Testis (tissue), 3 donors: ENCODE results near the gene MST1R. TPM values are rescaled to one million over a fixed set of nuclear protein-coding genes. Genes with fewer than 3 reads are reported as not detected.
"Not testable (repeated sequence)": the region's sequence is repeated elsewhere in the genome, so short reads cannot be mapped to it uniquely, and the experiment has no call there.

ENCODE experiments used
- DNase-seq: peaks from one replicate; pipeline ENCODE4 v3.0.0-alpha.2; 2019
- H3K27ac ChIP-seq, 2 donors: fragments of 200-600 bp; sonication (generic); one replicate each; pipeline ENCODE4 v1.5.1; 2019
- H3K27me3 ChIP-seq: fragments of 200-600 bp; sonication (generic); one replicate; pipeline ENCODE4 v1.5.1; 2019
- H3K36me3 ChIP-seq: fragments of 200-600 bp; sonication (generic); one replicate; pipeline ENCODE4 v1.5.1; 2017; ENCODE audit warnings: low read depth; ENCODE audit errors: missing control alignments
- H3K4me1 ChIP-seq: fragments of 200-600 bp; sonication (generic); one replicate; pipeline ENCODE4 v1.5.1; 2019
- H3K4me3 ChIP-seq, 2 donors: fragments of 200-600 bp; sonication (generic); one replicate each; pipeline ENCODE4 v1.5.1; 2017 to 2019
- H3K9me3 ChIP-seq: fragments of 200-600 bp; sonication (generic); one replicate; pipeline ENCODE4 v1.5.1; 2017
- POLR2A ChIP-seq: fragments of 450-650 bp; IDR thresholded peaks from one replicate; pipeline ENCODE4 v1.6.1; 2017; ENCODE audit warnings: antibody characterized with exemption, mild to moderate bottlenecking, moderate library complexity
- WGBS, 2 donors: methylation state at CpG; one replicate each; pipeline ENCODE4 v1.1.5; 2018; 5-methylcytosine and 5-hydroxymethylcytosine counted together
- intact Hi-C: fragments of 100-400 bp; cut with DNase I; formaldehyde crosslinking; loops from one replicate; pipeline ENCODE4 v1.15.1; 2023; ENCODE audit warnings: low total_unique reads
- polyA plus RNA-seq: library from polyadenylated mRNA; stranded (reverse); fragments of 350-450 nt; fragmentation: Illumina TruSeq; extraction: RNeasy Lipid Tissue Mini Kit (QIAGEN cat#74804); gene quantifications from one replicate; pipeline ENCODE4 v1.2.3, GENCODE V29; 2014; ENCODE audit warnings: low read depth, low replicate concordance; ENCODE audit not compliant: insufficient read depth
- total RNA-seq, 2 donors: library from RNA; depleted of rRNA; stranded (reverse); fragments of >200 nt; gene quantifications; one replicate each; pipeline ENCODE4 v1.2.3, GENCODE V29; 2016
- TF ChIP-seq, protein P1 (sequence below), 3 experiments: fragments of 450-650 bp in 2 of 3; fragments of 200-600 bp in 1 of 3; sonication (generic) in 1 of 3; IDR thresholded peaks; one replicate each; pipeline ENCODE4 v1.5.1; 2016 to 2019; ENCODE audit warnings: antibody characterized with exemption in 3 of 3, mild to moderate bottlenecking in 2 of 3, moderate library complexity in 1 of 3

MST1R gene
- total and polyA plus RNA-seq, 3 donors from 2014 or later: 7.6 to 15.9 (median 11.2) TPM

DNA sequence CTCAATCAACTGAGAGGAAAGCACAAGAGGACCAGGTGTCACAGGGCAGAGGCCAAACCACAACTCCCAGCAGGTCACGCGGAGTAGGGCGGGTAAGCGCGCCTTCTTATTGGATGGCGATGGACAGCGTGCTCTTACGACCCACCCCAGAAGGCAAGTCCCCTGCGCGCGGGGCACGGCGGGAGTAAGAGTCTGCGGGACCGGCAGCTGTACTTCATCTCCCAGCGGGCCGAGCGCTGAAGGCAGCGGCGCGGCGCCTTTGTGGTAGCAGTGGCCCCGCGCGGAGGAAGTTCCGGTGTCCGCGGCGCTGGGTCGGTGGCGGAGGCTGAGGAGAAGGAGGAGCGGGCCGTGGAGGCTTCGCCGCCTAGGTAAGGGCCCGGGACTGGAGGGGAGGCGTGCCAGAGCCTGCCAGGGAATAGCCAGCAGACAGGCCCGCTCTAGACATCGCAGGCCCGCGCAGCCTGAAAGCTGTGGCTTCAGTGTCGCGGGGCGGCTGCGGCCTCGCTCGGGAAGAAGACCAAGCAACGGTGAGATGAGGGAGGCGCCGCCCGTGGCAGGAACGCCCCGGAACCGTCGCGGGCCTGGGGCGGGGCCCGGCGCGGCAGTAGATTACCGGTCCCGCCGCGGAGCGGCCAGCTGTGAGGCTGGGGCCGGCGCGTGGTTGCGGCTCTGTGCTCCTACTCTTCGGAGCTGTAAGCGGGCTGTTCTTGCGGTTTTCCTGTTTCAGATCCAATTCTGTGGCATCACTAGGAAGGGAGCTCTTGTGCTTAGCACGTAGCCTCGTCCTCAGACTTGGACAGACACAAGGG, 36.4 kb upstream of the MST1R start, which contains the start of gene RBM6:
Gene RBM6, plus strand, starts transcription at position 293 of the 809 bp plus-strand sequence. CDS start 22,492 bp downstream, outside the sequence.
- H3K4me3 ChIP-seq: peak within 1 kb of the TSS; percentile 72 to 79
- intact Hi-C loops: no loop called here
- WGBS, 2 donors: 0% methylated on average over 1 to 70 of the region's 74 CpGs
- no peaks in the 10 kb centered on the region for H3K36me3 ChIP-seq
- TF ChIP-seq POLR2A: peak; percentile 48
- TF ChIP-seq, protein P1, sequence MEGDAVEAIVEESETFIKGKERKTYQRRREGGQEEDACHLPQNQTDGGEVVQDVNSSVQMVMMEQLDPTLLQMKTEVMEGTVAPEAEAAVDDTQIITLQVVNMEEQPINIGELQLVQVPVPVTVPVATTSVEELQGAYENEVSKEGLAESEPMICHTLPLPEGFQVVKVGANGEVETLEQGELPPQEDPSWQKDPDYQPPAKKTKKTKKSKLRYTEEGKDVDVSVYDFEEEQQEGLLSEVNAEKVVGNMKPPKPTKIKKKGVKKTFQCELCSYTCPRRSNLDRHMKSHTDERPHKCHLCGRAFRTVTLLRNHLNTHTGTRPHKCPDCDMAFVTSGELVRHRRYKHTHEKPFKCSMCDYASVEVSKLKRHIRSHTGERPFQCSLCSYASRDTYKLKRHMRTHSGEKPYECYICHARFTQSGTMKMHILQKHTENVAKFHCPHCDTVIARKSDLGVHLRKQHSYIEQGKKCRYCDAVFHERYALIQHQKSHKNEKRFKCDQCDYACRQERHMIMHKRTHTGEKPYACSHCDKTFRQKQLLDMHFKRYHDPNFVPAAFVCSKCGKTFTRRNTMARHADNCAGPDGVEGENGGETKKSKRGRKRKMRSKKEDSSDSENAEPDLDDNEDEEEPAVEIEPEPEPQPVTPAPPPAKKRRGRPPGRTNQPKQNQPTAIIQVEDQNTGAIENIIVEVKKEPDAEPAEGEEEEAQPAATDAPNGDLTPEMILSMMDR (IDR thresholded peaks at IDR 0.05): no peak
- H3K27me3 ChIP-seq: no peaks in the 10 kb centered on the region
- H3K4me1 ChIP-seq: peaks cover 3% of the 10 kb centered on the region
- H3K9me3 ChIP-seq: no peaks in the 10 kb centered on the region
- DNase-seq: peak; percentile 99
- peak within 1 kb of the TSS; percentile 72 to 91 for H3K27ac ChIP-seq

DNA sequence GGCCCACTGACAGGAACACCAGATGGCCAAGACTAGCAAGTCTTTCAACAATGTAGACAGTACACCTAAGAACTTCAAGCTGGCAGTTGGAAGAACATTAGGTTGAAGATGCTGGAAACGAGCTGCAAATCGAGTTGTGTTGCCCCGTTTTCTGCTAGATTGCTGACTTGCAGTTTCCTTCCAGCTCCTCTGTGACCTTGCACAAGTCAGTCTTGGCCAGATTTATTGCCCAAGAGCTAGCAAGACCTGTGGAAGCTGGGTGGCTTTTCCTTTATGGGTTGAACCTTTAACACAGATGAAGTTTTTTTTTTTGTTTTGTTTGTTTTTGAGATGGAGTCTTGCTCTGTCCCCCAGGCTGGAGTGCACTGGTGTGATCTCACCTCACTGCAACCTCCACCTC, 33.4 kb upstream of the MST1R start:
- Histone ChIP-seq H3K9me3 (no peaks in the 10 kb centered on the region), H3K36me3 (no peaks in the 10 kb centered on the region), H3K27me3 (no peaks in the 10 kb centered on the region), H3K27ac (no peak overlapping the region), H3K4me3 (no peak overlapping the region), H3K4me1 (peaks cover 3% of the 10 kb centered on the region)
- no peak for DNase-seq
- WGBS, 2 donors: 39 to 40% methylated on average over 3 of the region's 3 CpGs
- intact Hi-C loops: no loop called here
- TF ChIP-seq, protein P1 (IDR thresholded peaks at IDR 0.05): no peak
- TF ChIP-seq POLR2A: no peak

- H3K36me3 ChIP-seq, H3K4me3 ChIP-seq, H3K27me3 ChIP-seq, intact Hi-C loops, H3K9me3 ChIP-seq, DNase-seq, H3K27ac ChIP-seq: not testable (repeated sequence)
- WGBS, 2 donors: 92 to 94% methylated on average over 15 of the region's 15 CpGs
- H3K4me1 ChIP-seq: peaks cover 16% of the 10 kb centered on the region
Observed at GRCh38 chr3:49932281-49932680, 28.6 kb upstream of the MST1R start.

- Histone ChIP-seq H3K27ac (no peak overlapping the region), H3K4me3 (no peak overlapping the region), H3K36me3 (no peaks in the 10 kb centered on the region), H3K9me3 (no peaks in the 10 kb centered on the region), H3K4me1 (peaks cover 16% of the 10 kb centered on the region), H3K27me3 (no peaks in the 10 kb centered on the region)
- peak; percentile 74 for DNase-seq
- WGBS, 2 donors: 67 to 87% methylated on average over 1 of the region's 1 CpG
- no peak for TF ChIP-seq POLR2A
- TF ChIP-seq, protein P1 (IDR thresholded peaks at IDR 0.05): no peak
- intact Hi-C loops: no loop called here
Observed at GRCh38 chr3:49930922-49931321, 27.2 kb upstream of the MST1R start.

DNA sequence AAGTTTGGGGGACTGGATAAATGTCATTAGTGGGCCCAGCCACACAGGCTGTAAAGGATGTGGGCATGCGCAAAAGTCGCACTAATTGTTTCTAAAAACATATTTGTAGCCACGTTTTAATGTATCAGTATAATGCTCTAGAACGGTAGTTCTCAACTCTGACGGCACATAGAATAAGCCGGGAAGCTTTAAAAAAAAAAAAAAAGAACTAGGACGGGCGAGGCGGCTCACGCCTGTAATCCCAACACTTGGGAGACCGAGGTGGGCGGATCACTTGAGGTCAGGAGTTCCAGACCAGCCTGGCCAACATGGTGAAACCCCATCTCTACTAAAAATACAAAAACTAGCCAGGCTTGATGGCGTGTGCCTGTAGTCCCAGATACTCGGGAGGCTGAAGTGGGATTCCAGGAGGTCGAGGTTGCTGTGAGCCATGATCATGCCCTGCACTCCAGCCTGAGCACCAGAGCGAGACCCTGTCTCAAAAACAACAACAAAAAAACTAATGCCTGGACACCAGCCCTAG, 26.6 kb upstream of the MST1R start:
- Histone ChIP-seq H3K4me3 (peak overlapping the region; percentile 70 to 93), H3K27me3 (no peaks in the 10 kb centered on the region), H3K36me3 (no peaks in the 10 kb centered on the region), H3K9me3 (no peaks in the 10 kb centered on the region), H3K27ac (peak overlapping the region; percentile 80 to 87), H3K4me1 (peaks cover 16% of the 10 kb centered on the region)
- TF ChIP-seq, protein P1 (IDR thresholded peaks at IDR 0.05): no peak
- TF ChIP-seq POLR2A: no peak
- intact Hi-C loops: no loop called here
- no peak for DNase-seq
- 25 to 27% methylated on average over 16 of the region's 16 CpGs for WGBS, 2 donors
